CD4-positive, alpha-beta T cell treated with Interleukin-17A for 1 hour (primary cell): ENCODE data around the gene UMPS.
A peak's percentile ranks its signal among the peaks of the same experiment; 100 is the strongest.
"Not testable (repeated sequence)": the region's sequence is repeated elsewhere in the genome, so short reads cannot be mapped to it uniquely, and the experiment has no call there.

Experiments
- DNase-seq: peaks from one replicate; pipeline ENCODE4 v3.0.0-alpha.2; 2020

Gene UMPS

GRCh38 chr3:124730129-124730940 is at the start of gene UMPS:
Gene UMPS (plus strand): TSS chr3:124730452. CDS start chr3:124730472, 20 bp downstream.
- DNase-seq: peak; percentile 94

GRCh38 chr3:124680521-124680920 is 49.7 kb upstream of the UMPS start:
- DNase-seq: no peak

GRCh38 chr3:124682263-124682662 is 48.0 kb upstream of the UMPS start:
- DNase-seq: no peak

GRCh38 chr3:124684459-124684858 is 45.8 kb upstream of the UMPS start:
- DNase-seq: no peak

GRCh38 chr3:124685067-124685466 is 45.2 kb upstream of the UMPS start:
- no peak for DNase-seq

GRCh38 chr3:124685481-124685880 is 44.8 kb upstream of the UMPS start:
- no peak for DNase-seq

GRCh38 chr3:124686028-124686670 is 44.1 kb upstream of the UMPS start:
- DNase-seq: no peak

- DNase-seq: peak; percentile 76
Measured at GRCh38 chr3:124688581-124689454, 41.4 kb upstream of the UMPS start.

- no peak for DNase-seq
Measured at GRCh38 chr3:124691599-124691998, 38.7 kb upstream of the UMPS start.

- no peak for DNase-seq
Measured at GRCh38 chr3:124694486-124694885, 35.8 kb upstream of the UMPS start.

GRCh38 chr3:124695369-124695768 is 34.9 kb upstream of the UMPS start:
- no peak for DNase-seq

GRCh38 chr3:124696006-124696405 is 34.2 kb upstream of the UMPS start:
- DNase-seq: no peak

GRCh38 chr3:124697302-124697701 is 33.0 kb upstream of the UMPS start:
- no peak for DNase-seq

GRCh38 chr3:124698030-124698770 is 32.1 kb upstream of the UMPS start:
- no peak for DNase-seq

GRCh38 chr3:124699051-124699450 is 31.2 kb upstream of the UMPS start:
- DNase-seq: no peak

GRCh38 chr3:124699686-124700396 is 30.4 kb upstream of the UMPS start:
- DNase-seq: no peak

- no peak for DNase-seq
Measured at GRCh38 chr3:124700880-124701684, 29.2 kb upstream of the UMPS start.

- no peak for DNase-seq
Measured at GRCh38 chr3:124701687-124702086, 28.6 kb upstream of the UMPS start.

- no peak for DNase-seq
Measured at GRCh38 chr3:124702950-124703349, 27.3 kb upstream of the UMPS start.

GRCh38 chr3:124705552-124705951 is 24.7 kb upstream of the UMPS start:
- no peak for DNase-seq

GRCh38 chr3:124707223-124707622 is 23.0 kb upstream of the UMPS start:
- not testable (repeated sequence) for DNase-seq
